SK-N-MC (cell line): ENCODE data around the gene IMMT.
"Not testable (repeated sequence)": the region's sequence is repeated elsewhere in the genome, so short reads cannot be mapped to it uniquely, and the experiment has no call there.

Experiments
- DNase-seq: peaks from one replicate; pipeline ENCODE4 v3.0.0-alpha.2; 2011; ENCODE audit warnings: low read depth, low spot score
- H3K27ac ChIP-seq: fragments of 200-600 bp; sonication (generic); 2 replicates; pipeline ENCODE4 v1.5.1; 2016; ENCODE audit warnings: mixed run types
- H3K36me3 ChIP-seq: fragments of 200-600 bp; sonication (generic); 2 replicates; pipeline ENCODE4 v1.6.1; 2017; ENCODE audit warnings: antibody characterized with exemption, low read length, mixed read lengths; ENCODE audit not compliant: insufficient read depth
- H3K4me3 ChIP-seq: fragments of 200-600 bp; sonication (generic); 2 replicates; pipeline ENCODE4 v1.5.1; 2016
- H3K9ac ChIP-seq: fragments of 200-600 bp; sonication (generic); 2 replicates; pipeline ENCODE4 v1.8.0; 2017; ENCODE audit warnings: mixed run types, mixed read lengths; ENCODE audit not compliant: insufficient read length
- H3K9me3 ChIP-seq: fragments of 200-600 bp; sonication (generic); 2 replicates; pipeline ENCODE4 v1.6.1; 2017; ENCODE audit warnings: low read depth, mild to moderate bottlenecking, antibody characterized with exemption, low read length, moderate library complexity, mixed read lengths
- EZH2 ChIP-seq: fragments of 200-600 bp; sonication (generic); IDR thresholded peaks from one replicate; pipeline ENCODE4 v1.6.1; 2017; ENCODE audit warnings: antibody characterized with exemption
- FOXP2 ChIP-seq: optimal IDR thresholded peaks from 2 replicates; pipeline ENCODE3; 2011; ENCODE audit warnings: mild to moderate bottlenecking, moderate library complexity; ENCODE audit not compliant: insufficient read depth; ENCODE audit errors: extremely low read length, control extremely low read depth
- POLR2AphosphoS5 ChIP-seq: IDR thresholded peaks from 2 replicates; pipeline ENCODE4 v1.6.1; 2012; ENCODE audit warnings: mild to moderate bottlenecking, low read depth, low read length, borderline replicate concordance

Gene IMMT

DNA sequence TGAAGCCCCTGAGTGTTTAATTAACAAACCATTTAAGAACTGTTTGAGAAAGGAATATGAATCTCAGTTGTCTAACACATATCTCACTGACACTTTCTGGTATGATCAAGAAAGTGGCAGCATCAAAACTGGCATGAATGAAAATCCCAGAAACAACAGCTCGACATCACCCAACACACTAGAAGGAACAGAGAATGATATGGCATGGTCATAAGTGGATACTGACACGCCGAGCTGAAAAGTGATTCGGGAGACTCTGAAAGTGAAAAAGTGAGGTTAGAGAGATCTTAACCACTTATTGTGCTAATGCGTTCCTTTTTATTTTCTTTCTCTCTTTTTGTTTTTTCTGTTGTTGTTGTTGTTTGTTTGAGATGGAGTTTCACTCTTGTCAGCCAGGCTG, 41.9 kb upstream of the IMMT start:
- Histone ChIP-seq H3K4me3 (no peak overlapping the region), H3K9me3 (no peaks in the 10 kb centered on the region), H3K27ac (no peak overlapping the region), H3K36me3 (no peaks in the 10 kb centered on the region), H3K9ac (no peak overlapping the region)
- DNase-seq = no peak
- TF ChIP-seq EZH2 (no peak), FOXP2 (no peak), POLR2AphosphoS5 (no peak)

DNA sequence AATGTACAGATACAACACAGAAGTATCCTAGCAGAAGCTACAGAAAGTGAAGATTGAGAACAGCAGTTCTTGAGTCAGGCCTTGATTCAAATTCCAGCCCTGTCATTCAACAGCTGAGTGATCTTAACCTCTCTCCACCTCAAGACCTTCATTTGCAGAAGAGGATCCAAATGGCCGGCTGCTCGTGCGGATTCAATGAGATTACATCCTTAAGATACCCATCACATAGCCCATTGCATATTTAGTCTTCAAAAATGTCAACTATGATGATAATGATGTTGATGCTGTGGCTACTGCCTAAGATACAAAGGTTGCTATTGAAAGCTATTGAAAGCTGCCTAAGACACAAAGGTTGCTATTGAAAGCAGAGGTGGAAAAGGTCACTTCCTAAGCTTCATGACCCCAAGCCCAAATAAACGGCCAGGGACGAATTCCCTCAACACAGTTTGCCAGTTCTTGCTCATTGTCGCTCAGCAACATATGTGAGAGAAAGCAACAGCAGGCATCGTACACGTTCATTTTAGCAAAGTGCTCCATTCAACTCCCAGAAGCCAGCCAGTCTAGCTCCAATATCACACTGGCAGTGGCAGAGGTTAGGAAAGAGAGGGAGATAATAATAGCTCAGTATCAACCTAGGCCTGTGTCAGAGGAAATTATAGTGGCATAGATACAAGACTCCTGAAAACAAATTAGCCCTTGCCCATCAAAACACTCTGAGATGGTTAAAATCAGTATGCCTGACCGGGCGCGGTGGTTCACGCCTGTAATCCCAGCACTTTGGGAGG, 40.1 kb upstream of the IMMT start:
- no peak overlapping the region for H3K27ac ChIP-seq
- TF ChIP-seq FOXP2 (no peak), EZH2 (no peak), POLR2AphosphoS5 (no peak)
- no peak for DNase-seq
- no peaks in the 10 kb centered on the region for H3K9me3 ChIP-seq
- no peak overlapping the region for H3K4me3 ChIP-seq
- H3K9ac ChIP-seq = no peak overlapping the region
- H3K36me3 ChIP-seq = no peaks in the 10 kb centered on the region

DNA sequence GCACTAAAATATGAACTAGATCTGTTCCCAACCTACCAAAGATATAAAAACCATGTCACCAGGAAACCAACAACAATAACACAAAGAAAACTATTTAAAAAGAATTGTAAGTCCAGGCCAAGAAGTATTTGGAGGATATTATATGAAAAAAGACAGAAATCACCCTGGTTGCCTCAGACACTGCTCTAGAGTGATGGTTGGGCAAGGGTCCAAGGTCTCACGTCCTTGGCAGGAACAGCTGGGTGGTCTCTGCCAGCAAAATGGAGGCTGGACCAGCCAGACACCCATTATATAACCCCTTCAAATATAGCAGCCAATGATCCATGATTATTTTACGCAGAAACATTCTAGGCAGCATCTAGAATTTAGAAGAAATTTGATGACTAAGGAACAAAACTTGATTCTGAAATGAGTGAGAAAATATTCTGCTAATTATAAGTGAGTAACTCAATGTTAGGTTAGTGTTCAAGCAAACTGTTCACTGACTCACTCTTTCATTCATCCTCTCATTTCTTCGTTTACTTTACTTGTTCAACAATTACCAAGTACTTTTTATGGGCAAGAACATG, 39.4 kb upstream of the IMMT start:
- Histone ChIP-seq H3K36me3 (no peaks in the 10 kb centered on the region), H3K4me3 (no peak overlapping the region), H3K9me3 (no peaks in the 10 kb centered on the region), H3K27ac (no peak overlapping the region), H3K9ac (no peak overlapping the region)
- no peak for DNase-seq
- TF ChIP-seq FOXP2 = no peak
- no peak for TF ChIP-seq EZH2
- TF ChIP-seq POLR2AphosphoS5 = no peak

DNA sequence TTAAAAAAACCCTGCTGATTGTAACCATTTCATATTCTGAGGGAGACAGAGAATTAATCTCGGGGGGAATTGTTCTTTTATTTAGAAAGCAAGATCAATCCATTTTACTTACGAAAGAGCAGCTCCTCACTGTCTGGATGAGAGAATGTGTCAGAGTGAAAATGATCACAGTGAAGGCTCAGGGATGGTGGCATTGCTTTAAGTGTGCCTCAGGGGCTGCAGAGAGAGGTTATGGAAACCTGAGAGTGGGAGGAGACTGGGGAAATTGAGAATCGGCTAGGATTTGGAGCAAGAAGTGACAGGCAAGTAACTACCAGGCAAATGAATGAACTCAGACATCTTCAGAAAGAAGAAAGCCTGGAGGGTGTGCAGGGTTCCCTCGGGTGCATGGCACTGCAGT, 38.2 kb upstream of the IMMT start:
- Histone ChIP-seq H3K9me3 (no peaks in the 10 kb centered on the region), H3K9ac (peak overlapping the region; percentile 37), H3K36me3 (no peaks in the 10 kb centered on the region), H3K27ac (no peak overlapping the region), H3K4me3 (no peak overlapping the region)
- DNase-seq = no peak
- TF ChIP-seq EZH2 (no peak), FOXP2 (no peak), POLR2AphosphoS5 (no peak)

DNA sequence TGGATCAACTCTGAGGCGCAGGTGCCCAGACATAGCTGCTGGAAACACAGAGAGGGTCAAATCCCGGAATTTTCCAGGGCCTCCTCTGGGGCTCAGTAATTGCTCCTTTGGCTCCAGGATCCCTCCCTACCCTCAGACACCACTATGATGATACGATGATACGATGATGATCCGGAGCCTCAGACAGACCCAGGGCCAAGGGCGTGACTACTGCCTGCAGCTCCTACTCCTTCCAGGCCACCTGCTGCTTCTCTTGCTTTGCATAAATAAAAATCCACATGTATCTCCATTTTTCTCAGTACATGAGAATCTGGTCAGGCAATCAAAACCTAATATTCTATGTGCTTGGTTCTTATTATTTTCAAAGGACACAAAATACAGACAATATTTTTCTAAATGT, 37.6 kb upstream of the IMMT start:
- no peak overlapping the region for H3K4me3 ChIP-seq
- no peak overlapping the region for H3K9ac ChIP-seq
- no peak overlapping the region for H3K27ac ChIP-seq
- no peaks in the 10 kb centered on the region for H3K9me3 ChIP-seq
- no peaks in the 10 kb centered on the region for H3K36me3 ChIP-seq
- TF ChIP-seq FOXP2 (no peak), EZH2 (no peak), POLR2AphosphoS5 (no peak)
- DNase-seq = no peak

DNA sequence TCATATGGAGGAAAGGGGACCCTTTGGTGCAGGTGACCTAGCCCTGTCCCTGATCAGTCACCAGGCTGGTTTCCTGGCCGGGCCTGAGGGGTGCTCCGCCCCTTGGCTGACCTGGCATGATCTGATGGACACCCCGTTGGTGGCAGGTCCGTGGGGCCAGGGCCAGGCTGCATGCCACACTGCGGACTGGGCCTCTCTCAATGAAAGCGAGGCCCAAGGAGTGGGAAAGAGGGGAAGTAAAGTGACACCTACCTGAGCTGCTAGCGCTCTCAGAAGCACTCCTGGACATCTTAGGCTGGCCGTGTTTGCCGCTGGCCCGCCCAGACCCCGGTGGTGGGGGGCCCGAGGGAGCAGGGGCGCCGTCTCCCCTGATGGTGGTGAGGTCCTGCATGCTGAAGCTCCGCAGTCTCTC, 37.1 kb upstream of the IMMT start:
- TF ChIP-seq POLR2AphosphoS5 (no peak), FOXP2 (no peak), EZH2 (no peak)
- DNase-seq = no peak
- Histone ChIP-seq H3K4me3 (no peak overlapping the region), H3K9ac (no peak overlapping the region), H3K27ac (no peak overlapping the region), H3K36me3 (no peaks in the 10 kb centered on the region), H3K9me3 (no peaks in the 10 kb centered on the region)

DNA sequence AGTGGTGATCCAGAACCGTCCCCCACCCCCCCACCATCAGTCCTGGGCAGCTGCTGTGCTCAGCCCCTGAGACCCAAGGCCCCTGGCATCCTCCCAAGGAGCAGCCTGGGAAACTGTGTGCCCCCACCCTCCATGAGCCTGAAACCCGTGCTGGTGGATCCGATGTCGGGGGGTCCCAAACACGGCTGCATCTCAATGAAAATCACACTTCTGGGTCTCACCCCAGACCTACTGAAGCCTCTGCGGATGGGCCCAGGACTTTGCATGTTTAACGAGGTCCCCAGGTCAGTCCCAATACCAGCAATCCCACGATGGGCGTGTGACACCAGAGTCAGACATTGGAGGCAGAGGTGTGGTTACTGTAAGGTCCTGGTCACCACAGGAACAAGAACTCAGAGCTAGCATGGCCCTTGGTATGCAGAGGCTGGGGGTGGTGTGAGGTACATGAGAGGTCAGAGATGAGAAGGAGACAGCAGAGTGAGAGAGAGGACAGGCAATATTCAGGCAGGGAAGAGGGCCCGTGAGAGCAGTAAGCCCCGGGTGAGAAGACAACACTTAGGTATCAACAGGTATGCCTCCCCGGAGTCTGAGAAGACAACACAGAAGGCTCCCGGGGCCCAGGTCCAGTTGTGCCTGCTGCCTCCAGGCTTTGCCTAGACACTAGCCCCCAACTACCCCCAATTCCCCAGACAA, 36.6 kb upstream of the IMMT start:
- Histone ChIP-seq H3K27ac (no peak overlapping the region), H3K36me3 (no peaks in the 10 kb centered on the region), H3K9me3 (no peaks in the 10 kb centered on the region), H3K4me3 (no peak overlapping the region), H3K9ac (no peak overlapping the region)
- no peak for DNase-seq
- TF ChIP-seq FOXP2 (no peak), EZH2 (no peak), POLR2AphosphoS5 (no peak)

DNA sequence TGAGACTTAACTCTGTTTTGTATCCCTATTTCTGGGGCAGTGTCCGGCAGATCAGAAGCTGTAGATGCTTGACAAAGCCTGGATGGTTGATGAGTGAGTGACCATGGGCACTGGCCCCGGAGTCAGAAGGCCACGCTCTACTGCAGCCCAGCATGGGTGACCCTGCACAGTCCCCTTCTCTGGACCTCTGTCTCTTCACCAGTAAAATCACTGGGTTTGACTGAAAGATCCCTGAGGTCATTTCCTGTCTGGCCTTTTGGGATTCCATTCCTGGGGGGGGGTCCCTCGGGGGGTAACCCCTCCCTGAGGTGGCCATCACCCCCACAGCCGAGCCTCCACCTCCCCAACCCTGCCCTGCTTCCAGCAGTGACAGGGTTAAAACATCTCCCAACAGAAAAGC, 35.7 kb upstream of the IMMT start:
- no peak overlapping the region for H3K9ac ChIP-seq
- no peaks in the 10 kb centered on the region for H3K36me3 ChIP-seq
- TF ChIP-seq EZH2 (no peak), FOXP2 (no peak), POLR2AphosphoS5 (no peak)
- no peaks in the 10 kb centered on the region for H3K9me3 ChIP-seq
- no peak overlapping the region for H3K4me3 ChIP-seq
- no peak for DNase-seq
- H3K27ac ChIP-seq = no peak overlapping the region

DNA sequence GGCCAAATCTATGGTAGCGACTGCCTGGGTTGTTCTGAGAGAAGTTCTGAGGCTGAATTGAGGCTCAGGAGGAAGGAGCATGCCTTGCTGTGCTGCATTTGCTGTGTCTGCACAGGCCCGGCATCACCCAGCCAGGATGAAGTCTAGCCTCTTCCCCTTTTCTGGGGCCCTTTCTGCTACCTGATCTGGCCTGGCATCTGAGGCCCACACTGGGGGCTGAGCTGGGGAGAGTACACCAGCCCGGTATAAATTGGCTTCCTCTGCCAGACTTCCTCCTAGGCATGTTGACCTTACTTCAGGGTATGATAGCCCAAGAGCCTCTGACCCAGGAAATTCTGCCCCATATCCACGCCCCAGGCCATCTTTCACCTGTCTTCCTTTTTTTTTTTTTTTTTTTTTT, 34.0 kb upstream of the IMMT start:
- H3K9ac ChIP-seq = no peak overlapping the region
- H3K4me3 ChIP-seq = no peak overlapping the region
- H3K36me3 ChIP-seq = no peaks in the 10 kb centered on the region
- H3K27ac ChIP-seq = no peak overlapping the region
- no peak for DNase-seq
- no peaks in the 10 kb centered on the region for H3K9me3 ChIP-seq
- TF ChIP-seq EZH2 (no peak), POLR2AphosphoS5 (no peak), FOXP2 (no peak)

DNA sequence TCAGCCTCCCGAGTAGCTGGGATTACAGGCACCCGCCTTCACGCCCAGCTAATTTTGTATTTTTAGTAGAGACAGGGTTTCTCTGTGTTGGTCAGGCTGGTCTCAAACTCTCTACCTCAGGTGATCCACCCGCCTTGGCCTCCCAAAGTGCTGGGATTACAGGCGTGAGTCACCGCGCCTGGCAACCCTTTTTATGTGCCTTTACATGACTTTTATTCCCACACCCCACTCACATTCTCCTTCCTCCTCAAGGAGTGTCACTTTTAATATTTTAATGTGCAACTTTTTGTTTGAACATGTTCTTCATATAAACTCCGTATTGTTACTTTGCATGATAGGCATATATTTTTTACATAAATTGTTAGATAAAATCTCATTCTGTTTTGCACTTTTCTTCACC, 33.3 kb upstream of the IMMT start:
- not testable (repeated sequence) for H3K27ac ChIP-seq, DNase-seq, H3K36me3 ChIP-seq, H3K9me3 ChIP-seq, H3K9ac ChIP-seq, H3K4me3 ChIP-seq
